Endodermal cell (in vitro differentiated cells): ENCODE measurements around the gene INKA1. TPM values are rescaled to one million over a fixed set of nuclear protein-coding genes. Genes with fewer than 3 reads are reported as not detected.
A peak's percentile ranks its signal among the peaks of the same experiment; 100 is the strongest.

Experiments used
- DNase-seq: peaks from one replicate; pipeline ENCODE4 v3.0.0-alpha.2; 2017
- H3K27ac ChIP-seq: 2 replicates; pipeline ENCODE4 v1.5.1; 2013; ENCODE audit warnings: mild to moderate bottlenecking, low read depth, low read length, moderate library complexity
- H3K27me3 ChIP-seq: 2 replicates; pipeline ENCODE4 v1.6.1; 2013; ENCODE audit warnings: mild to moderate bottlenecking, low read length, moderate library complexity; ENCODE audit not compliant: insufficient read depth, control insufficient read depth, poor library complexity, severe bottlenecking
- H3K36me3 ChIP-seq: 2 replicates; pipeline ENCODE4 v1.7.0; 2013; ENCODE audit warnings: mild to moderate bottlenecking, low read length, moderate library complexity; ENCODE audit not compliant: control insufficient read depth, insufficient read depth
- H3K4me1 ChIP-seq: one replicate; pipeline ENCODE4 v1.7.0; 2013; ENCODE audit warnings: low read length; ENCODE audit not compliant: control insufficient read depth, insufficient read depth
- H3K4me3 ChIP-seq: 2 replicates; pipeline ENCODE4 v1.5.1; 2013; ENCODE audit warnings: mild to moderate bottlenecking, low read length, moderate library complexity
- H3K9ac ChIP-seq: 2 replicates; pipeline ENCODE4 v1.6.1; 2013; ENCODE audit warnings: mild to moderate bottlenecking, low read length, moderate library complexity; ENCODE audit not compliant: poor library complexity, severe bottlenecking; ENCODE audit errors: extremely low read depth
- H3K9me3 ChIP-seq: 2 replicates; pipeline ENCODE4 v1.6.1; 2013; ENCODE audit warnings: mild to moderate bottlenecking, low read length, moderate library complexity; ENCODE audit not compliant: control insufficient read depth
- H3K27ac Mint-ChIP-seq: 2 replicates; pipeline ENCODE4 v1.8.0; 2020; ENCODE audit warnings: mixed read lengths
- H3K27me3 Mint-ChIP-seq: 2 replicates; pipeline ENCODE4 v1.8.0; 2021; ENCODE audit warnings: mild to moderate bottlenecking, mixed read lengths; ENCODE audit not compliant: insufficient read depth
- H3K36me3 Mint-ChIP-seq: 2 replicates; pipeline ENCODE4 v1.8.0; 2020; ENCODE audit warnings: low read depth, mixed read lengths
- H3K4me1 Mint-ChIP-seq: 2 replicates; pipeline ENCODE4 v1.8.0; 2020; ENCODE audit warnings: mixed read lengths
- H3K4me3 Mint-ChIP-seq: 2 replicates; pipeline ENCODE4 v1.8.0; 2020; ENCODE audit warnings: mild to moderate bottlenecking, moderate library complexity, mixed read lengths
- H3K9me3 Mint-ChIP-seq: 2 replicates; pipeline ENCODE4 v1.8.0; 2020; ENCODE audit warnings: mild to moderate bottlenecking, mixed read lengths
- CTCF ChIP-seq: fragments of 200-600 bp; sonication (generic); conservative IDR thresholded peaks from 2 replicates; pipeline ENCODE4 v1.5.0; 2021; ENCODE audit warnings: antibody characterized with exemption, mild to moderate bottlenecking
- WGBS, 2 experiments: methylation state at CpG; one replicate each; pipeline versions ENCODE4 v1.1.5 to v1.1.7; 2013; ENCODE audit warnings: missing lambda C conversion rate in 2 of 2, mixed read lengths in 1 of 2; ENCODE audit not compliant: insufficient coverage in 1 of 2, insufficient read length in 1 of 2; 5-methylcytosine and 5-hydroxymethylcytosine counted together
- long read RNA-seq, 4 experiments: library from polyadenylated mRNA in 2 of 4; library from RNA in 1 of 4; library from capped mRNA in 1 of 4; stranded (forward) in 3 of 4; unstranded in 1 of 4; transcript quantifications; one replicate each; pipeline ENCODE4 v2.0.0, GENCODE V29; 2020 to 2021; ENCODE audit warnings: inconsistent platforms in 1 of 4
- polyA plus RNA-seq, 2 experiments: library from polyadenylated mRNA; stranded (reverse); fragments of 50-300 nt; gene quantifications; one replicate each; pipeline ENCODE4 v1.2.3, GENCODE V29; 2013
- total RNA-seq, 2 donors: library from RNA; stranded (reverse); fragmentation: NEBNext Ultra II Directional in 1 of 2; extraction: Animal tissue kit (Norgen Biotek cat#: 25700) in 1 of 2; gene quantifications; 2 replicates in 1 of 2; 3 replicates in 1 of 2; pipeline ENCODE4 v1.2.1, GENCODE V29; 2021

The INKA1 gene
- total RNA-seq = not detected
- polyA plus RNA-seq (2013, experiment 1 of 2) = 1.9 TPM
- polyA plus RNA-seq (2013, experiment 2 of 2) = 3.0 TPM
- long read RNA-seq, experiment 1 = 0 reads
- long read RNA-seq, experiment 2 = 0 reads
- long read RNA-seq, experiment 3 = 0 reads
- long read RNA-seq, experiment 4 = 0 reads

DNA sequence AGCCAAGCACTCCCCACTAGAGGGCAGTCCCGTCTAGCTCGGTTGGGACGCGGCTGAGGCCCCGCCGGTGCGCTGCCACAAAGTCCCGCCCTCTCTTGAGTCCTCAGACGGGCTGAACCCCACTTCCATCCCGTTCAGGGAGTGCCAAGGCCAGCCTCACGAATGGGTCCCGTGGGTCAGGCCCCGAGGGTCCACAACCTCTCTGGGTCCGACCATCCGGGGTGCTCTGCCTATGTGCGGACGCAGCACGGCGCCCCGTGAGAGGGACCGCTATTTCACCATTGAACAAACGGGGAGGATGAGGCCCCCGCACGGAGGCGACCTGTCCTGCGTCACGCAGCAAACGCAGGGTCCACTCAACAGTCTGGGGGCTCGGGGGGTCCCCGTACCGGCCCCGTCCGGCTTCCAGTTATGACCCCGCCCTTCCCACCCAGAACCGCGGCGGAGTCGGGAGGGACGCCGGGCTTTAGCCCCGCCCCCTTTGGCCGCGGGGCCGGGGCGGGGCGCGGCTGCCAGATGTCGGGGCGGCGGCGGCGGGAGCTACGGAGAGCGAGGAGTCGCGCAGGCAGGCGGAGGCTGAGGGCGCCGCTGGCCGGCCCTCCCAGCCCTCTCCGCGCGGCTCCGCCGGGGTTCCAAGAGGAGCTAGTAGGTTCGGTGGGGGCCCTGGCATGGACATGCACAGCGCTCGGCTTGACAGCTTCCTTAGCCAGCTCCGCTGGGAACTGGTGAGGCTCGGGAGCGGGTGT is at the start of gene INKA1:
INKA1 (plus strand) TSS at position 543 of the 746 bp plus-strand sequence; CDS start at position 675, 132 bp downstream.
- H3K36me3 ChIP-seq = no peaks in the 10 kb centered on the region
- H3K27me3 Mint-ChIP-seq = peaks cover 57% of the 10 kb centered on the region
- peak; percentile 96 for DNase-seq
- H3K4me3 Mint-ChIP-seq = peak within 1 kb of the TSS; percentile 71
- WGBS, 2 experiments = 0 to 1% methylated on average over 30 to 71 of the region's 71 CpGs
- no peak within 1 kb of the TSS for H3K27ac Mint-ChIP-seq
- H3K9me3 Mint-ChIP-seq = no peaks in the 10 kb centered on the region
- peaks cover 50% of the 10 kb centered on the region for H3K27me3 ChIP-seq
- H3K36me3 Mint-ChIP-seq = no peaks in the 10 kb centered on the region
- peak within 1 kb of the TSS; percentile 68 for H3K27ac ChIP-seq
- no peak within 1 kb of the TSS for H3K9ac ChIP-seq
- peak; percentile 95 for TF ChIP-seq CTCF
- no peaks in the 10 kb centered on the region for H3K9me3 ChIP-seq
- peaks cover 11% of the 10 kb centered on the region for H3K4me1 Mint-ChIP-seq
- peak within 1 kb of the TSS; percentile 82 for H3K4me3 ChIP-seq
- no peaks in the 10 kb centered on the region for H3K4me1 ChIP-seq

- peaks cover 10% of the 10 kb centered on the region for H3K4me1 ChIP-seq
- no peak overlapping the region for H3K4me3 ChIP-seq
- no peaks in the 10 kb centered on the region for H3K9me3 Mint-ChIP-seq
- no peak overlapping the region for H3K4me3 Mint-ChIP-seq
- H3K9me3 ChIP-seq = no peaks in the 10 kb centered on the region
- H3K27me3 ChIP-seq = no peaks in the 10 kb centered on the region
- H3K36me3 Mint-ChIP-seq = peaks cover 15% of the 10 kb centered on the region
- H3K27ac ChIP-seq = no peak overlapping the region
- H3K36me3 ChIP-seq = peaks cover 9% of the 10 kb centered on the region
- no peak for TF ChIP-seq CTCF
- H3K27me3 Mint-ChIP-seq = no peaks in the 10 kb centered on the region
- 70 to 95% methylated on average over 1 of the region's 1 CpG for WGBS, 2 experiments
- no peak for DNase-seq
- H3K4me1 Mint-ChIP-seq = peaks cover 17% of the 10 kb centered on the region
- H3K27ac Mint-ChIP-seq = no peak overlapping the region
- H3K9ac ChIP-seq = no peak overlapping the region
Observed at GRCh38 chr3:49754536-49754935, 48.5 kb upstream of the INKA1 start.

DNA sequence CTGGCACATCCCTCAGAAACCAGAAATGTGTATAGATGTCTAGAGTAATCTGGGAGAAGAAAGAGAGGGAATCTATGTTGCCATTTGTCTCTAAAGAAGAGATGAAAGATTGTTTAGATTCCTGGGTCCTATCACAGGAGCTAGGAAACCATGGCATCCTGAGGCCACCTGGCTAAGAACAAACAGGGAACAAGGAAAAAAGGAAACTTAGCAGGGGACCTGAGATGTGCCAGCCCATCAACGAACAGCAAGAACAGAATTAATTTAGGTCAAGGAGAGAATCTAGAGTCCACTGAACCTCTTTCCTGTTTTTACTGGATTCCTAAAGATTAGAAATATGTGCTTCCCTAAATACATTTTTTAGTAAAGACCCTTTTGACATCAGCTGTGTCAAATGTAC is 47.0 kb upstream of the INKA1 start:
- Histone ChIP-seq H3K27me3 (no peaks in the 10 kb centered on the region), H3K4me3 (peak overlapping the region; percentile 50), H3K36me3 (peaks cover 7% of the 10 kb centered on the region), H3K27ac (no peak overlapping the region), H3K9ac (no peak overlapping the region), H3K9me3 (no peaks in the 10 kb centered on the region), H3K4me1 (peaks cover 10% of the 10 kb centered on the region)
- Mint-ChIP-seq H3K36me3 (peaks cover 17% of the 10 kb centered on the region), H3K4me3 (no peak overlapping the region), H3K27ac (peak overlapping the region; percentile 38), H3K9me3 (no peaks in the 10 kb centered on the region), H3K4me1 (peaks cover 17% of the 10 kb centered on the region), H3K27me3 (no peaks in the 10 kb centered on the region)
- TF ChIP-seq CTCF = no peak
- 73 to 83% methylated on average over 1 of the region's 1 CpG for WGBS, 2 experiments
- DNase-seq = no peak
